ENCODE results near the gene CEP55. TPM values are rescaled to one million over a fixed set of nuclear protein-coding genes. Genes with fewer than 3 reads are reported as not detected.

CEP55 gene
- total and polyA plus RNA-seq, 7 donors, result 1.4 to 18.2 (median 1.8) TPM; not detected in 2

GRCh38 chr10:93488956-93489528 is 7.4 kb upstream of the CEP55 start:
- Histone ChIP-seq H3K9me3 (no peaks in the 10 kb centered on the region), H3K27me3 (no peaks in the 10 kb centered on the region), H3K4me3 (no peak overlapping the region), H3K36me3 (no peaks in the 10 kb centered on the region), H3K4me1 (no peaks in the 10 kb centered on the region), H3K27ac (no peak overlapping the region)
- WGBS, 2 donors, result 91 to 93% methylated on average over 4 of the region's 4 CpGs
- intact Hi-C loops (cut with DNase I), result no loop called here
- TF ChIP-seq POLR2A (IDR thresholded peaks at IDR 0.05) (no peak), EP300 (IDR thresholded peaks at IDR 0.05) (no peak), POLR2AphosphoS5 (IDR thresholded peaks at IDR 0.05) (no peak)
- TF ChIP-seq, protein P1, sequence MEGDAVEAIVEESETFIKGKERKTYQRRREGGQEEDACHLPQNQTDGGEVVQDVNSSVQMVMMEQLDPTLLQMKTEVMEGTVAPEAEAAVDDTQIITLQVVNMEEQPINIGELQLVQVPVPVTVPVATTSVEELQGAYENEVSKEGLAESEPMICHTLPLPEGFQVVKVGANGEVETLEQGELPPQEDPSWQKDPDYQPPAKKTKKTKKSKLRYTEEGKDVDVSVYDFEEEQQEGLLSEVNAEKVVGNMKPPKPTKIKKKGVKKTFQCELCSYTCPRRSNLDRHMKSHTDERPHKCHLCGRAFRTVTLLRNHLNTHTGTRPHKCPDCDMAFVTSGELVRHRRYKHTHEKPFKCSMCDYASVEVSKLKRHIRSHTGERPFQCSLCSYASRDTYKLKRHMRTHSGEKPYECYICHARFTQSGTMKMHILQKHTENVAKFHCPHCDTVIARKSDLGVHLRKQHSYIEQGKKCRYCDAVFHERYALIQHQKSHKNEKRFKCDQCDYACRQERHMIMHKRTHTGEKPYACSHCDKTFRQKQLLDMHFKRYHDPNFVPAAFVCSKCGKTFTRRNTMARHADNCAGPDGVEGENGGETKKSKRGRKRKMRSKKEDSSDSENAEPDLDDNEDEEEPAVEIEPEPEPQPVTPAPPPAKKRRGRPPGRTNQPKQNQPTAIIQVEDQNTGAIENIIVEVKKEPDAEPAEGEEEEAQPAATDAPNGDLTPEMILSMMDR (IDR thresholded peaks at IDR 0.05), result no peak
- no peak for DNase-seq

- 69 to 82% methylated on average over 2 of the region's 2 CpGs for WGBS, 2 donors
- no peak for DNase-seq
Observed at GRCh38 chr10:93491602-93492121, 4.8 kb upstream of the CEP55 start.

DNA sequence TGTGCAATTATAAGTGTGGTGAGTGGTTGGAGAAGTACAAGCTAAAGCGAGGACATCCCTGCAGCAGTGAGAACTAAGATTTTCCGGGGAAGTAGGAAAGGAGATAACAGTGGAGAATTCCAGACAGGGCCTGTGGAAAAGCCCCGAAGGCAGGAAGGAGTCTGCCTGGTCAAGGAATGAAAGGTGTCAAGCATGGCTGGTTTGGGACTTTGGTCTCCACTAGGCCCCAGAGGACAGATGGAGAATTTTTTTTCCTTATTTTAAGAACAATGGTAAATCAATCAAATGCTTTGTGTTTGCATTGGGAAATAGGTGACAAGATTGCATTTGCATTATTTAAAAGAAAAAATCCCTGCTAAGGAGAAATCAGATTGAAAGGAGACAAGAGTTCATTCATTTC is 3.2 kb upstream of the CEP55 start:
- Histone ChIP-seq H3K36me3 (no peaks in the 10 kb centered on the region), H3K4me1 (peaks cover 0 to 14% (median 8%) of the 10 kb centered on the region in 4 donors), H3K9me3 (no peaks in the 10 kb centered on the region), H3K27ac (no peak overlapping the region), H3K27me3 (no peaks in the 10 kb centered on the region), H3K4me3 (no peak overlapping the region)
- 93% methylated on average over 3 of the region's 3 CpGs for WGBS, 2 donors
- intact Hi-C loops (cut with DNase I), result no loop called here
- no peak for TF ChIP-seq POLR2A (IDR thresholded peaks at IDR 0.05)
- TF ChIP-seq, protein P1 (IDR thresholded peaks at IDR 0.05), result no peak
- TF ChIP-seq EP300 (IDR thresholded peaks at IDR 0.05), result no peak
- TF ChIP-seq POLR2AphosphoS5 (IDR thresholded peaks at IDR 0.05), result no peak
- no peak for DNase-seq

More at GRCh38 chr10:93491602-93492121, 4.8 kb upstream of the CEP55 start:
- no peak overlapping the region for H3K4me3 ChIP-seq
- H3K27me3 ChIP-seq, result no peaks in the 10 kb centered on the region
- TF ChIP-seq POLR2AphosphoS5 (IDR thresholded peaks at IDR 0.05) (no peak), EP300 (IDR thresholded peaks at IDR 0.05) (no peak), POLR2A (IDR thresholded peaks at IDR 0.05) (no peak)
- TF ChIP-seq, protein P1 (IDR thresholded peaks at IDR 0.05), result no peak
- H3K27ac ChIP-seq, result no peak overlapping the region
- H3K4me1 ChIP-seq, result peaks cover 0 to 9% (median 5%) of the 10 kb centered on the region in 4 donors
- H3K9me3 ChIP-seq, result no peaks in the 10 kb centered on the region
- intact Hi-C loops (cut with DNase I), result no loop called here
- H3K36me3 ChIP-seq, result no peaks in the 10 kb centered on the region

DNA sequence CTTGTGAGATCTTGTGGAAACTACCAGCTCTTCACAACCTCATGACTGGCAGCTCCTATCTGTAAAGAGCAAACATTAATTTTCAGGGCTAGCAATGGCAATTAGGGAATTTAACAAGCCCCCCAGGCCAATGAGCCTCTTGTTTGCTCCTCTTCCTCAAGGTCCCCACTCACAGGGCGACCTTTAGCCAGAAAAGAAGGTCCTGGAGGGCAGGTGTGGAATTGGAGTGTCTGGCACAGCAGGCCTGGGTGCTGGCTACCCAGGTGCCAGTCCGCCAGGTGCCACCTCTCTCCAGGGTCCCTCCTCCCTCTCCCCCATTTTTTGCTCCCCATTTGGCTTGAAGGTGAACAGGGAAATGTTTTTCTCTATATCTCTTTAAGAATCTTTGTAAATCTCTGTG is 1.9 kb upstream of the CEP55 start:
- TF ChIP-seq EP300 (IDR thresholded peaks at IDR 0.05), result no peak
- TF ChIP-seq POLR2AphosphoS5 (IDR thresholded peaks at IDR 0.05), result no peak
- no peak for TF ChIP-seq POLR2A (IDR thresholded peaks at IDR 0.05)
- TF ChIP-seq, protein P1 (IDR thresholded peaks at IDR 0.05), result no peak
- Histone ChIP-seq H3K36me3 (no peaks in the 10 kb centered on the region), H3K4me1 (peaks cover 0 to 14% (median 8%) of the 10 kb centered on the region in 4 donors), H3K27me3 (no peaks in the 10 kb centered on the region), H3K9me3 (no peaks in the 10 kb centered on the region), H3K4me3 (no peak overlapping the region), H3K27ac (no peak overlapping the region)
- no peak for DNase-seq
- WGBS, 2 donors, result 81 to 95% methylated on average over 2 of the region's 2 CpGs
- intact Hi-C loops (cut with DNase I), result no loop called here

Data from sigmoid colon (tissue), 7 donors.